ENCODE data around the gene ANKRD29.

DNA sequence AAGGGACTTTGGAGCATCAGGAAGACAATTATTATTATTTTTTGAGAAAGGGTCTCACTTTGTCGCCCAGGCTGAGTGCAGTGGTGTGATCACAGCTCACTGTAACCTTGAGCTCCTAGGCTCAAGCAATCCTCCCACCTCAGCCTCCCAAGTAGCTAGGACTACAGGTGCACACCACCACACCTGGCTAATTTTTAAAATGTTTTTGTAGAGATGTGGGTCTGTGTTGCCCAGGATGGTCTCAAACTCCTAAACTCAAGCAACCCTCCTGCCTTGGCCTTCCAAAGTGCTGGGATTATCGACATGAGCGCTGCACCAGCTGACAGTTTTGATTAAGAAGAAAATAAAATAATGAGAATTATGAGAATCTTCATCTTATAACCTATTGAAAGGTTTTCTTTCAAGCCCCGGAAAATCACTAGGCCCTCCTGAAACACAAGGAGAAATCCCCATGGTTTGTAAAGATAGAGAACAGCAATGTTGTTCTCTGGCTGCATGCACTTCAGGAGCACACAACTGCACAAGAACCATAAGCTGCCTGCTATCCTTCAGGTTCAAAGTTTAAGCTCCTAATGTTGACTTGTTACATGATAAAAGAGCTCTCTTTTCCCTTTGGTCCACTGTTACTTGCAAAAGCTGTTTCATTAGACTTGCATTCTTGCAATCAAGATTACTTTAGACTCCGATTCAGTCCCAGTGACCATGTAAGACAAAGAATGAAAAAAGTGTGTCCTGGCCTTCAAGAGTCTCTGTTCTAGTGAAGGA, 93.2 kb downstream of the ANKRD29 start:
- TF ChIP-seq POLR2A (IDR thresholded peaks at IDR 0.05): no peak
- TF ChIP-seq, protein P1, sequence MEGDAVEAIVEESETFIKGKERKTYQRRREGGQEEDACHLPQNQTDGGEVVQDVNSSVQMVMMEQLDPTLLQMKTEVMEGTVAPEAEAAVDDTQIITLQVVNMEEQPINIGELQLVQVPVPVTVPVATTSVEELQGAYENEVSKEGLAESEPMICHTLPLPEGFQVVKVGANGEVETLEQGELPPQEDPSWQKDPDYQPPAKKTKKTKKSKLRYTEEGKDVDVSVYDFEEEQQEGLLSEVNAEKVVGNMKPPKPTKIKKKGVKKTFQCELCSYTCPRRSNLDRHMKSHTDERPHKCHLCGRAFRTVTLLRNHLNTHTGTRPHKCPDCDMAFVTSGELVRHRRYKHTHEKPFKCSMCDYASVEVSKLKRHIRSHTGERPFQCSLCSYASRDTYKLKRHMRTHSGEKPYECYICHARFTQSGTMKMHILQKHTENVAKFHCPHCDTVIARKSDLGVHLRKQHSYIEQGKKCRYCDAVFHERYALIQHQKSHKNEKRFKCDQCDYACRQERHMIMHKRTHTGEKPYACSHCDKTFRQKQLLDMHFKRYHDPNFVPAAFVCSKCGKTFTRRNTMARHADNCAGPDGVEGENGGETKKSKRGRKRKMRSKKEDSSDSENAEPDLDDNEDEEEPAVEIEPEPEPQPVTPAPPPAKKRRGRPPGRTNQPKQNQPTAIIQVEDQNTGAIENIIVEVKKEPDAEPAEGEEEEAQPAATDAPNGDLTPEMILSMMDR (IDR thresholded peaks at IDR 0.05): no peak

Measured in adrenal gland (tissue), 5 donors.